HEK293 (cell line): ENCODE results near the gene ITPRIPL2.

Source experiments
- CTCF ChIP-seq: fragments of 450-650 bp; formaldehyde crosslinking; IDR thresholded peaks from 2 replicates; pipeline ENCODE4 v1.5.1; 2016; ENCODE audit warnings: missing biosample characterization, missing genetic modification characterization
- ZEB2 ChIP-seq: fragments of 450-650 bp; formaldehyde crosslinking; IDR thresholded peaks from 2 replicates; pipeline ENCODE4 v1.5.1; 2016; ENCODE audit warnings: missing biosample characterization, missing genetic modification characterization

- TF ChIP-seq CTCF (no peak), ZEB2 (tag by site-specific recombination) (no peak)
These were observed 28.9 kb upstream of the ITPRIPL2 start for GRCh38 chr16:19084879-19085278.
